OCI-LY7 (cell line): ENCODE results near the gene CNOT4. TPM values are rescaled to one million over a fixed set of nuclear protein-coding genes. Genes with fewer than 3 reads are reported as not detected.

Experiments
- BruUV-seq: library from RNA; stranded (reverse); fragments of 400-500 nt; replicated peaks from 2 replicates; lab custom pipeline; 2021; lab: Mats Ljungman, UMichigan
- CTCF ChIA-PET: fragments of 300-600 bp; sonication (Branson Sonifier 250); formaldehyde crosslinking; loops from one replicate; lab custom pipeline; 2022; ENCODE audit warnings: antibody characterized with exemption; ENCODE audit not compliant: unreplicated experiment; lab: Charles Lee
- POLR2A ChIA-PET: fragments of 300-600 bp; sonication (Branson Sonifier 250); formaldehyde crosslinking; loops from one replicate; lab custom pipeline; 2022; ENCODE audit warnings: antibody characterized with exemption; lab: Charles Lee
- DNase-seq: peaks from one replicate; pipeline ENCODE4 v3.0.0-alpha.2; 2015; ENCODE audit warnings: low spot score
- H2AFZ ChIP-seq: fragments of 200-600 bp; sonication (generic), shearing (Covaris generic); 2 replicates; pipeline ENCODE4 v1.6.1; 2014; ENCODE audit warnings: mild to moderate bottlenecking, antibody characterized with exemption, low read length, moderate library complexity
- H3K27ac ChIP-seq: fragments of 200-600 bp; sonication (generic); 2 replicates; pipeline ENCODE4 v1.5.1; 2014; ENCODE audit warnings: mixed run types, low read depth, mild to moderate bottlenecking, moderate library complexity, low read length, inconsistent platforms; ENCODE audit not compliant: poor library complexity, severe bottlenecking
- H3K36me3 ChIP-seq: fragments of 200-600 bp; sonication (generic); 2 replicates; pipeline ENCODE4 v1.6.1; 2014; ENCODE audit warnings: mild to moderate bottlenecking, antibody characterized with exemption, low read length, moderate library complexity, mixed read lengths; ENCODE audit not compliant: insufficient read depth
- H3K4me1 ChIP-seq: fragments of 200-600 bp; sonication (generic); 2 replicates; pipeline ENCODE4 v1.5.1; 2014; ENCODE audit warnings: mild to moderate bottlenecking, low read length; ENCODE audit not compliant: insufficient read depth, poor library complexity, severe bottlenecking
- H3K4me2 ChIP-seq: fragments of 200-600 bp; sonication (generic); 2 replicates; pipeline ENCODE4 v1.6.1; 2014; ENCODE audit warnings: mild to moderate bottlenecking, low read length
- H3K4me3 ChIP-seq: fragments of 200-600 bp; sonication (generic); 2 replicates; pipeline ENCODE4 v1.5.1; 2014; ENCODE audit warnings: mild to moderate bottlenecking, low read depth, low read length; ENCODE audit not compliant: poor library complexity, severe bottlenecking
- H3K79me2 ChIP-seq: fragments of 200-600 bp; sonication (generic); 2 replicates; pipeline ENCODE4 v1.6.1; 2016; ENCODE audit warnings: low read depth, mild to moderate bottlenecking, low read length, moderate library complexity, mixed read lengths; ENCODE audit not compliant: insufficient read depth
- H3K9me2 ChIP-seq: fragments of 200-600 bp; sonication (generic); 2 replicates; pipeline ENCODE4 v1.6.1; 2016; ENCODE audit warnings: mild to moderate bottlenecking, low read length, mixed read lengths; ENCODE audit not compliant: insufficient read depth
- H3K9me3 ChIP-seq: fragments of 200-600 bp; sonication (generic); 2 replicates; pipeline ENCODE4 v1.6.1; 2014; ENCODE audit warnings: mild to moderate bottlenecking, mixed run types, low read length, mixed read lengths
- H4K20me1 ChIP-seq: fragments of 200-600 bp; sonication (generic); 2 replicates; pipeline ENCODE4 v1.6.1; 2014; ENCODE audit warnings: mild to moderate bottlenecking, antibody characterized with exemption, low read length, moderate library complexity, mixed read lengths; ENCODE audit not compliant: insufficient read depth
- CTCF ChIP-seq: fragments of 200-600 bp; sonication (generic); conservative IDR thresholded peaks from 2 replicates; pipeline ENCODE4 v1.5.1; 2014; ENCODE audit warnings: mild to moderate bottlenecking, antibody characterized with exemption, low read length, moderate library complexity, mixed read lengths
- EZH2phosphoT487 ChIP-seq: fragments of 200-600 bp; sonication (generic); IDR thresholded peaks from 2 replicates; pipeline ENCODE4 v1.6.1; 2018; ENCODE audit warnings: low read depth, borderline replicate concordance, mild to moderate bottlenecking, mixed run types, antibody characterized with exemption, low read length, moderate library complexity, mixed read lengths
- intact Hi-C: fragments of 100-400 bp; cut with micrococcal nuclease; formaldehyde crosslinking; loops from one replicate; pipeline ENCODE4 v1.10.0; 2022; ENCODE audit not compliant: unreplicated experiment
- total RNA-seq, 2 experiments: library from RNA; depleted of rRNA in 1 of 2; stranded (reverse); fragments of >200 nt in 1 of 2; shearing (Covaris generic) in 1 of 2; gene quantifications; 2 replicates each; pipeline ENCODE4 v1.2.3, GENCODE V29; 2014 to 2022

The CNOT4 gene
- total RNA-seq, 2 experiments from 2014 or later = 18.7 to 21.9 TPM

DNA sequence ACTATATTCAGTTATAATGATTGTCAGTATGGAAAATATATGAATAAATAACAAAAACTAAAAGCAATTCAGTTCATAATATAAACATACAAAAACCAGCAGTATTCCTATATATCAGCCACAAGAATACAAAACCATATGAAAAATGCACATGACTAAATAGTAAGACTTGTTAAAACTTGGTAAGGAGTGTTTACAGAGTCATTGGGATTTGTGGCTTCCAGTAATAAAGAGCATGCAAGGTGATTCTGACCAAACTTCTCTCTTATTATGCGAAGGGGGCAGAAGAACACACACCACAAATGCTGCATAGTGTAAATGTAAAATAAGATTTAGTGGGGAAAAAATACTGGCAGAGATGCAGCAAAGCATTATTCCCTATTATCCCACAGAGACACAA is 8.8 kb upstream of the CNOT4 start:
- ChIA-PET POLR2A (interaction anchor here (1.2 kb wide), 1 partner anchor 32 kb away, joined by 4 read pairs; no protein-coding TSS in a partner anchor), CTCF (no interaction called here)
- no TSS peak for BruUV-seq
- intact Hi-C loops = no loop called here
- H3K4me2 ChIP-seq = no peak overlapping the region
- DNase-seq = no peak
- no peaks in the 10 kb centered on the region for H3K4me1 ChIP-seq
- no peaks in the 10 kb centered on the region for H3K79me2 ChIP-seq
- no peaks in the 10 kb centered on the region for H3K36me3 ChIP-seq
- H3K27ac ChIP-seq = no peak overlapping the region
- no peaks in the 10 kb centered on the region for H4K20me1 ChIP-seq
- no peak overlapping the region for H2AFZ ChIP-seq
- TF ChIP-seq CTCF = no peak
- TF ChIP-seq EZH2phosphoT487 = no peak
- H3K9me3 ChIP-seq = no peaks in the 10 kb centered on the region
- H3K4me3 ChIP-seq = no peak overlapping the region
- no peaks in the 10 kb centered on the region for H3K9me2 ChIP-seq

DNA sequence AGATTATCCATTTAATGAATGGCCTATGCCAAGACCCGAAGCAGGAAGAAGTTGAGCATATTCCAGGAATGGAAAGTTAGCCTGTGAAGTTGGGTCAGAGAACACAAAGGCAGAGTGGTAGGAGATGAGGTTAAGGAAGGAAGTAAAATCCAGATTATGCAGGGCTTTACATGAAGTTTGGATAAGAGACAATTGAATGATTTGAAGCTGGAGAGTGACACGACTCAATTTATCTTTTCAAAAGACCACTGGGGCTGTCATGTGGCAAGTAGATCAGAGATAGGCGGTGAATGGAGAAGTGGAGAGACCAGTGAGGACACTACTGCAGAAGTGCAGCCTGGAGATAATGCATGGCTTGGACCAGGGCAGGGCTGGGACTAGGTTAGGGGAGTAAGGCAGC is 7.2 kb upstream of the CNOT4 start:
- CTCF ChIA-PET = no interaction called here
- Histone ChIP-seq H3K4me2 (no peak overlapping the region), H3K27ac (no peak overlapping the region)

More for the DNA sequence above, 7.2 kb upstream of the CNOT4 start:
- no peak for DNase-seq
- Histone ChIP-seq H3K9me3 (no peaks in the 10 kb centered on the region), H3K4me3 (no peak overlapping the region), H3K79me2 (no peaks in the 10 kb centered on the region), H3K9me2 (no peaks in the 10 kb centered on the region), H3K36me3 (no peaks in the 10 kb centered on the region), H4K20me1 (no peaks in the 10 kb centered on the region), H2AFZ (no peak overlapping the region), H3K4me1 (no peaks in the 10 kb centered on the region)
- intact Hi-C loops = no loop called here
- TF ChIP-seq CTCF (no peak), EZH2phosphoT487 (no peak)
- POLR2A ChIA-PET = no interaction called here
- no TSS peak for BruUV-seq
